PC-3 (cell line): Measurements from ENCODE around the gene WNT7A. TPM values are rescaled to one million over a fixed set of nuclear protein-coding genes. Genes with fewer than 3 reads are reported as not detected.
"Not testable (repeated sequence)": the region's sequence is repeated elsewhere in the genome, so short reads cannot be mapped to it uniquely, and the experiment has no call there.

Experiments used
- ATAC-seq: fragments of 200-7000 bp; cut with Tn5 transposase; 2 replicates; pipeline ENCODE4 v1.9.1; 2020; ENCODE audit warnings: mild to moderate bottlenecking, moderate library complexity
- BruUV-seq: library from RNA; stranded (reverse); fragments of 400-500 nt; replicated peaks from 2 replicates; lab custom pipeline; 2021; lab: Mats Ljungman, UMichigan
- CTCF ChIA-PET: fragments of 300-600 bp; sonication (Branson Sonifier 250); formaldehyde crosslinking; loops from one replicate; lab custom pipeline; 2022; ENCODE audit warnings: antibody characterized with exemption; lab: Charles Lee
- POLR2A ChIA-PET: fragments of 300-600 bp; sonication (Branson Sonifier 250); formaldehyde crosslinking; loops from one replicate; lab custom pipeline; 2022; ENCODE audit warnings: antibody characterized with exemption; ENCODE audit not compliant: unreplicated experiment; lab: Charles Lee
- DNase-seq: peaks from one replicate; pipeline ENCODE4 v3.0.0-alpha.2; 2015
- H2AFZ ChIP-seq: fragments of 300-600 bp; sonication (generic); 2 replicates; pipeline ENCODE4 v1.6.0; 2016; ENCODE audit warnings: antibody characterized with exemption, low read length
- H3F3A ChIP-seq: fragments of 300-600 bp; sonication (generic); one replicate; pipeline ENCODE4 v1.6.0; 2017; ENCODE audit warnings: antibody characterized with exemption, low read length, control low read depth, mild to moderate bottlenecking; ENCODE audit not compliant: unreplicated experiment
- H3K27ac ChIP-seq: fragments of 300-600 bp; sonication (generic); 2 replicates; pipeline ENCODE4 v1.5.1; 2016; ENCODE audit warnings: mild to moderate bottlenecking, low read length
- H3K27me3 ChIP-seq: fragments of 300-600 bp; sonication (generic); 2 replicates; pipeline ENCODE4 v1.6.1; 2016; ENCODE audit warnings: low read length, mixed read lengths
- H3K36me3 ChIP-seq: fragments of 300-600 bp; sonication (generic); 2 replicates; pipeline ENCODE4 v1.6.1; 2016; ENCODE audit warnings: low read depth, mixed run types, low read length, mixed read lengths
- H3K4me1 ChIP-seq: fragments of 300-600 bp; sonication (generic); 2 replicates; pipeline ENCODE4 v1.5.1; 2016; ENCODE audit warnings: low read length; ENCODE audit not compliant: insufficient read depth
- H3K4me2 ChIP-seq: fragments of 300-600 bp; sonication (generic); 2 replicates; pipeline ENCODE4 v1.6.0; 2016; ENCODE audit warnings: low read length
- H3K4me3 ChIP-seq: fragments of 300-600 bp; sonication (generic); 2 replicates; pipeline ENCODE4 v1.5.1; 2016; ENCODE audit warnings: mild to moderate bottlenecking, low read length, mixed read lengths
- H3K79me2 ChIP-seq: fragments of 300-600 bp; sonication (generic); 2 replicates; pipeline ENCODE4 v1.6.1; 2017; ENCODE audit warnings: low read length, mixed read lengths
- H3K9ac ChIP-seq: fragments of 300-600 bp; sonication (generic); 2 replicates; pipeline ENCODE4 v1.6.0; 2016; ENCODE audit warnings: mild to moderate bottlenecking, low read length
- H3K9me2 ChIP-seq: fragments of 300-600 bp; sonication (generic); replicated peaks from 2 replicates; pipeline ENCODE4 v1.6.1; 2016; ENCODE audit warnings: mixed run types, low read length, mixed read lengths
- H3K9me3 ChIP-seq: fragments of 300-600 bp; sonication (generic); 2 replicates; pipeline ENCODE4 v1.6.1; 2016; ENCODE audit warnings: low read length, mixed read lengths
- H4K20me1 ChIP-seq: fragments of 300-600 bp; sonication (generic); 2 replicates; pipeline ENCODE4 v1.6.1; 2016; ENCODE audit warnings: low read length, mixed read lengths
- EZH2 ChIP-seq: fragments of 300-600 bp; sonication (generic); IDR thresholded peaks from one replicate; pipeline ENCODE4 v1.6.1; 2017; ENCODE audit warnings: antibody characterized with exemption, mild to moderate bottlenecking, low read length; ENCODE audit not compliant: unreplicated experiment
- EZH2phosphoT487 ChIP-seq: fragments of 300-600 bp; sonication (generic); IDR thresholded peaks from 2 replicates; pipeline ENCODE4 v1.6.1; 2018; ENCODE audit warnings: mild to moderate bottlenecking, antibody characterized with exemption, low read length, borderline replicate concordance
- intact Hi-C: fragments of 100-400 bp; cut with micrococcal nuclease; formaldehyde crosslinking; loops from 2 replicates; pipeline ENCODE4 v1.9.0; 2023
- total RNA-seq: library from RNA; depleted of rRNA; stranded (reverse); fragments of >200 nt; gene quantifications from 2 replicates; pipeline ENCODE4 v1.2.3, GENCODE V29; 2014
- TF ChIP-seq, protein P1 (sequence below): fragments of 300-600 bp; sonication (generic); conservative IDR thresholded peaks from 2 replicates; pipeline ENCODE4 v1.5.1; 2017; ENCODE audit warnings: antibody characterized with exemption, low read depth, mild to moderate bottlenecking, low read length

Gene WNT7A
- total RNA-seq, 1 experiment from 2014 or later = 16.2 TPM

DNA sequence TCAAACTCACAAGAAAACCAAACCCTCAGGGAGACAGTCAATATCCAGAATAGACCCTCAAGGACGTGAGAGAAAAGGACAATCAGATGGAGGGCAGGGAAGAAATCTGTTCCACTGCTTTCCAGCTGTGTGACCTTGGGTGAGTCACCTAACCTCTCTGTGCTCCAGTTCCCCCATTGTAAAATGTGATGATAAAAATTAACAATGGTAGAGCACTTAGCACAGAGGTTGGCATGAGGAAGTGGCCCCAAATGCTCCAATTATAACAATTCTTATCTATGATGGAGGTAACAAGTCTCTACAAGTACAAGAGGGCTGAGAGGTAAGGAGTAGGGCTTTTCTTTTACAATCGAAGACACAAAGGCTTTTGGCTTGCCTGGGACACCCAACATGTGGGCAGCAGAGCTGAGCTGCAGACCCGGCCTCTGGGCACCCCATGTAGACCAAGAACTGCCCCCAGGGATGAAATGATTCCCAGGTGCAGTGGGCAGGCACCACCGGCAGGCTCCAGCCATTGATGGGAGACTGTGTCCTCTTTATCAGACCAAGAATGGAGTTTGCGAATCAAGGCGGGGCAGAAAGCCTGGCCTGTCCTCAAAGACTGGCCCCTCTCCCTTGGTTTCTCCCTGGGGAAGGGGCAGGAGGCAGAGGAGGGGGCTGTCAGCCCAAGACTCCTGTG lies 22.0 kb downstream of the WNT7A start:
- DNase-seq (no peak), ATAC-seq (no peak)
- CTCF ChIA-PET = no interaction called here
- Histone ChIP-seq H3K79me2 (no peaks in the 10 kb centered on the region), H3F3A (no peaks in the 10 kb centered on the region), H3K4me2 (no peak overlapping the region), H3K36me3 (0 out of 2 replicates have a peak, but pooled peaks cover 15% of the 10 kb centered on the region), H3K27ac (no peak overlapping the region), H3K9me2 (no peaks in the 10 kb centered on the region), H3K4me3 (no peak overlapping the region), H4K20me1 (no peaks in the 10 kb centered on the region), H3K4me1 (peaks cover 18% of the 10 kb centered on the region), H3K27me3 (no peaks in the 10 kb centered on the region), H3K9me3 (no peaks in the 10 kb centered on the region), H2AFZ (no peak overlapping the region), H3K9ac (no peak overlapping the region)
- POLR2A ChIA-PET = no interaction called here
- no TSS peak for BruUV-seq
- no peak for TF ChIP-seq EZH2
- TF ChIP-seq, protein P1, sequence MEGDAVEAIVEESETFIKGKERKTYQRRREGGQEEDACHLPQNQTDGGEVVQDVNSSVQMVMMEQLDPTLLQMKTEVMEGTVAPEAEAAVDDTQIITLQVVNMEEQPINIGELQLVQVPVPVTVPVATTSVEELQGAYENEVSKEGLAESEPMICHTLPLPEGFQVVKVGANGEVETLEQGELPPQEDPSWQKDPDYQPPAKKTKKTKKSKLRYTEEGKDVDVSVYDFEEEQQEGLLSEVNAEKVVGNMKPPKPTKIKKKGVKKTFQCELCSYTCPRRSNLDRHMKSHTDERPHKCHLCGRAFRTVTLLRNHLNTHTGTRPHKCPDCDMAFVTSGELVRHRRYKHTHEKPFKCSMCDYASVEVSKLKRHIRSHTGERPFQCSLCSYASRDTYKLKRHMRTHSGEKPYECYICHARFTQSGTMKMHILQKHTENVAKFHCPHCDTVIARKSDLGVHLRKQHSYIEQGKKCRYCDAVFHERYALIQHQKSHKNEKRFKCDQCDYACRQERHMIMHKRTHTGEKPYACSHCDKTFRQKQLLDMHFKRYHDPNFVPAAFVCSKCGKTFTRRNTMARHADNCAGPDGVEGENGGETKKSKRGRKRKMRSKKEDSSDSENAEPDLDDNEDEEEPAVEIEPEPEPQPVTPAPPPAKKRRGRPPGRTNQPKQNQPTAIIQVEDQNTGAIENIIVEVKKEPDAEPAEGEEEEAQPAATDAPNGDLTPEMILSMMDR = no peak
- intact Hi-C loops = no loop called here

DNA sequence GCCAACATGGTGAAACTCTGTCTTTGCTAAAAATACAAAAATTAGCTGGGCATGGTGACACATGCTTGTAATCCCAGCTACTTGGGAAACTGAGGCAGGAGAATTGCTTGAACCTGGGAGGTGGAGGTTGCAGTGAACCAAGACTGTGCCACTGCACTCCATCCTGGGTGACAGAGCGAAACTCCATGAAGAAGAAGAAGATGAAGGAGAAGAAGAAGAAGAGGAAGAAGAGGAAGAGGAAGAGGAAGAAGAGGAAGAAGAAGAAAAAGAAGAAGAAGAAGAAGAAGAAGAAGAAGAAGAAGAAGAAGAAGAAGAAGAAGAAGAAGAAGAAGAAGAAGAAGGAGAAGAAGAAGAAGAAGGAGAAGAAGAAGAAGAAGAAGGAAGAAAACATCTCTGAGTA lies 23.2 kb downstream of the WNT7A start:
- DNase-seq, H3K9me3 ChIP-seq, H3K4me3 ChIP-seq, H3K27me3 ChIP-seq, intact Hi-C loops, H3K9ac ChIP-seq, H4K20me1 ChIP-seq, H3K27ac ChIP-seq, H3K79me2 ChIP-seq, BruUV-seq, H2AFZ ChIP-seq, H3F3A ChIP-seq, POLR2A ChIA-PET, ATAC-seq, H3K9me2 ChIP-seq, CTCF ChIA-PET, H3K4me2 ChIP-seq: not testable (repeated sequence)
- Histone ChIP-seq H3K4me1 (peaks cover 30% of the 10 kb centered on the region), H3K36me3 (0 out of 2 replicates have a peak, but pooled peaks cover 12% of the 10 kb centered on the region)

DNA sequence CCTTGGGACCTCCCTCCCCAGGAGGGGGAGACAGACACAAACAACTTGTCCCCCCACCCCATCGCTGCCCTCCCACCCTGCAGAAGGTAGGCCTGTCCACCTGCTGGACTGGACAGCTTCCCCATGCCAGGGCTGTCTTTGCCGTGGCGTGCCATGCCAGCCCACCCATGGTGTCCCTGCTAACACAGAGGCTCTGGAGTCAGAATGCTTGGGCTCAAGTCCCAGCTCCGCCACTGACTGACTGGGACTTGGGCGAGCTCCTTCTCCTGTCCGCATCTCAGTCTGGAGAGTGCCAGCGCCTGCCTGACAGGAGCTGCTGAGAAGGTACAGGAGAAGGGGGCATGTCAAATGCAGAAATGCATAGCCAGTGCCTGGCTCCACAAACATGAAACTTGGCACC lies 23.9 kb downstream of the WNT7A start:
- no peaks in the 10 kb centered on the region; the same call in 1 of the 2 replicates for H3K79me2 ChIP-seq
- no TSS peak for BruUV-seq
- H3K4me3 ChIP-seq = no peak overlapping the region
- no peaks in the 10 kb centered on the region for H3K27me3 ChIP-seq
- no peak for DNase-seq
- no peak overlapping the region for H3K4me2 ChIP-seq
- no peak overlapping the region for H3K9ac ChIP-seq
- no peak for ATAC-seq
- peaks cover under 1% of the 10 kb centered on the region for H3F3A ChIP-seq
- H4K20me1 ChIP-seq = no peaks in the 10 kb centered on the region
- peaks cover 36% of the 10 kb centered on the region for H3K4me1 ChIP-seq
- H3K27ac ChIP-seq = no peak overlapping the region
- no peaks in the 10 kb centered on the region for H3K9me2 ChIP-seq
- intact Hi-C loops = no loop called here
- POLR2A ChIA-PET = no interaction called here
- CTCF ChIA-PET = no interaction called here
- no peak overlapping the region for H2AFZ ChIP-seq
- TF ChIP-seq, protein P1 = no peak
- no peak for TF ChIP-seq EZH2phosphoT487
- no peak for TF ChIP-seq EZH2
- no peaks in the 10 kb centered on the region for H3K9me3 ChIP-seq
- H3K36me3 ChIP-seq = 0 out of 2 replicates have a peak, but pooled peaks cover 6% of the 10 kb centered on the region
